GM12878 (cell line): Measurements from ENCODE around the gene TNFSF8. TPM values are rescaled to one million over a fixed set of nuclear protein-coding genes. Genes with fewer than 3 reads are reported as not detected.

Source experiments
- ATAC-seq: fragments of 200-7000 bp; cut with Tn5 transposase; 3 replicates; pipeline ENCODE4 v1.9.1; 2020; ENCODE audit warnings: mild to moderate bottlenecking, moderate library complexity
- BruUV-seq: library from RNA; stranded (reverse); fragments of 400-500 nt; replicated peaks from 2 replicates; lab custom pipeline; 2021; lab: Mats Ljungman, UMichigan
- CTCF ChIA-PET: fragments of 300-600 bp; sonication (Branson Sonifier 250); formaldehyde crosslinking; extraction: SDS; loops from one replicate; lab custom pipeline; 2021; ENCODE audit warnings: inconsistent platforms; lab: Yijun Ruan, JAX
- POLR2A ChIA-PET: fragments of 350-600 bp; formaldehyde crosslinking; extraction: SDS; loops from one replicate; lab custom pipeline; 2021; ENCODE audit warnings: inconsistent platforms; lab: Charles Lee
- RAD21 ChIA-PET: fragments of 300-600 bp; sonication (Branson Sonifier 250); formaldehyde crosslinking; loops from one replicate; lab custom pipeline; 2023; ENCODE audit warnings: antibody characterized with exemption; ENCODE audit not compliant: unreplicated experiment; lab: Charles Lee
- SMC1A ChIA-PET: fragments of 300-600 bp; sonication (Branson Sonifier 250); formaldehyde crosslinking; loops from one replicate; lab custom pipeline; 2023; ENCODE audit not compliant: unreplicated experiment, uncharacterized antibody; lab: Charles Lee
- DNase-seq: peaks from one replicate; pipeline ENCODE4 v3.0.0-alpha.2; 2011; ENCODE audit warnings: low read depth, low spot score
- FAIRE-seq: peaks from 3 replicates; lab custom pipeline; 2011; peaks lifted over from hg19 to GRCh38; lab: Jason Lieb, UNC
- H2AFZ ChIP-seq: 2 replicates; pipeline ENCODE4 v1.6.0; 2011; ENCODE audit warnings: low read depth, low read length, control low read depth; ENCODE audit not compliant: control insufficient read depth
- H3K27ac ChIP-seq: 2 replicates; pipeline ENCODE4 v1.5.1; 2011; ENCODE audit warnings: control low read depth; ENCODE audit not compliant: control insufficient read depth, insufficient read depth
- H3K27me3 ChIP-seq, 2 experiments: replicated peaks in 1 of 2; 2 replicates each; pipeline versions ENCODE4 v1.6.0 to v1.6.1; 2011; ENCODE audit warnings: low read length in 1 of 2; ENCODE audit not compliant: control insufficient read depth in 2 of 2, insufficient read depth in 2 of 2
- H3K36me3 ChIP-seq, 2 experiments: 2 replicates each; pipeline ENCODE4 v1.5.1; 2011; ENCODE audit warnings: low read length in 1 of 2; ENCODE audit not compliant: control insufficient read depth in 2 of 2, insufficient read depth in 2 of 2
- H3K4me1 ChIP-seq: 2 replicates; pipeline ENCODE4 v1.6.1; 2011; ENCODE audit warnings: mild to moderate bottlenecking, low read length, moderate library complexity, mixed read lengths; ENCODE audit not compliant: control insufficient read depth, insufficient read depth
- H3K4me2 ChIP-seq: 2 replicates; pipeline ENCODE4 v1.6.0; 2011; ENCODE audit warnings: control low read depth; ENCODE audit not compliant: control insufficient read depth, insufficient read depth
- H3K4me3 ChIP-seq: fragments of 200-600 bp; sonication (generic); 2 replicates; pipeline ENCODE4 v1.5.1; 2016
- H3K79me2 ChIP-seq: 2 replicates; pipeline ENCODE4 v1.6.0; 2011; ENCODE audit warnings: low read length; ENCODE audit not compliant: control insufficient read depth, insufficient read depth
- H3K9ac ChIP-seq: 2 replicates; pipeline ENCODE4 v1.8.0; 2011; ENCODE audit warnings: low read length, control low read depth, mixed read lengths; ENCODE audit not compliant: control insufficient read depth, insufficient read depth
- H3K9me3 ChIP-seq: replicated peaks from 3 replicates; pipeline ENCODE4 v1.5.1; 2011; ENCODE audit warnings: mild to moderate bottlenecking, low read length; ENCODE audit not compliant: control insufficient read depth, insufficient read depth
- H4K20me1 ChIP-seq: 2 replicates; pipeline ENCODE4 v1.6.0; 2011; ENCODE audit not compliant: control insufficient read depth, insufficient read depth
- BMI1 ChIP-seq: fragments of 450-650 bp; IDR thresholded peaks from 2 replicates; pipeline ENCODE4 v1.6.1; 2016; ENCODE audit warnings: mild to moderate bottlenecking, moderate library complexity, borderline replicate concordance
- CBX3 ChIP-seq: fragments of 200-600 bp; sonication (generic); IDR thresholded peaks from 2 replicates; pipeline ENCODE4 v1.6.1; 2016; ENCODE audit warnings: low read depth, borderline replicate concordance
- CUX1 ChIP-seq: IDR thresholded peaks from 2 replicates; pipeline ENCODE4 v1.6.1; 2012; ENCODE audit warnings: improper control_type of control experiment, low read depth, low read length; ENCODE audit not compliant: insufficient replicate concordance
- E4F1 ChIP-seq: fragments of 450-650 bp; IDR thresholded peaks from 2 replicates; pipeline ENCODE4 v1.6.1; 2018; ENCODE audit warnings: borderline replicate concordance, mild to moderate bottlenecking; ENCODE audit not compliant: partially characterized antibody
- WGBS: methylation state at CpG from one replicate; pipeline ENCODE4 v1.1.6; 2016; ENCODE audit warnings: low lambda C conversion rate; ENCODE audit not compliant: insufficient replicate concordance, insufficient coverage; ENCODE audit errors: missing lambda C conversion rate; 5-methylcytosine and 5-hydroxymethylcytosine counted together
- in situ Hi-C: fragments of 300-500 bp; cut with MboI; formaldehyde crosslinking; loops from 9 replicates; pipeline ENCODE4 v1.14.3; 2018; ENCODE audit warnings: mixed read lengths
- intact Hi-C: fragments of 100-400 bp; cut with micrococcal nuclease; formaldehyde crosslinking; loops from one replicate; pipeline ENCODE4 v1.14.2; 2022; ENCODE audit not compliant: unreplicated experiment
- polyA plus RNA-seq, 11 experiments: library from polyadenylated mRNA; depleted of rRNA in 4 of 11; unstranded in 6 of 11; stranded (reverse) in 5 of 11; fragments of >200 nt; fragmentation: Nextera tagmentation in 4 of 11; fragmentation: Illumina TruSeq in 1 of 11; extraction: Ambion mirVana in 4 of 11; extraction: Trizol in 1 of 11; gene quantifications; 1 replicate in 1 of 11; 2 replicates in 10 of 11; pipeline versions ENCODE4 v1.2.1 to v1.2.3, GENCODE V29; 2011 to 2016; ENCODE audit warnings: inconsistent platforms in 2 of 11, missing spikeins in 2 of 11, low read depth in 1 of 11
- total RNA-seq, 4 experiments: library from RNA; depleted of rRNA in 3 of 4; stranded (reverse); fragments of >200 nt in 3 of 4; fragmentation: Illumina TruSeq in 1 of 4; extraction: Trizol in 1 of 4; gene quantifications; 2 replicates each; pipeline versions ENCODE4 v1.2.1 to v1.2.3, GENCODE V29; 2013 to 2021
- TF ChIP-seq, protein P1 (sequence below): IDR thresholded peaks from 2 replicates; pipeline ENCODE4 v1.6.1; 2011; ENCODE audit warnings: borderline replicate concordance, low read depth, mild to moderate bottlenecking, moderate library complexity, mixed read lengths, low read length; ENCODE audit not compliant: insufficient read depth; ENCODE audit errors: extremely low read length
- TF ChIP-seq, protein P2 (sequence below): IDR thresholded peaks from 2 replicates; pipeline ENCODE4 v1.6.1; 2012; ENCODE audit warnings: low read length, inconsistent platforms

Gene TNFSF8
- total and polyA plus RNA-seq, 10 of the 15 experiments (the other 5 are each of a cell fraction or from before 2014, with no cell fraction given): 0.10 to 0.29 (median 0.15) TPM; not detected in 7

- TF ChIP-seq, protein P1, sequence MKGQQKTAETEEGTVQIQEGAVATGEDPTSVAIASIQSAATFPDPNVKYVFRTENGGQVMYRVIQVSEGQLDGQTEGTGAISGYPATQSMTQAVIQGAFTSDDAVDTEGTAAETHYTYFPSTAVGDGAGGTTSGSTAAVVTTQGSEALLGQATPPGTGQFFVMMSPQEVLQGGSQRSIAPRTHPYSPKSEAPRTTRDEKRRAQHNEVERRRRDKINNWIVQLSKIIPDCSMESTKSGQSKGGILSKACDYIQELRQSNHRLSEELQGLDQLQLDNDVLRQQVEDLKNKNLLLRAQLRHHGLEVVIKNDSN: no peak
- TF ChIP-seq CBX3 (no peak), CUX1 (no peak), BMI1 (no peak), E4F1 (no peak)
- TF ChIP-seq, protein P2, sequence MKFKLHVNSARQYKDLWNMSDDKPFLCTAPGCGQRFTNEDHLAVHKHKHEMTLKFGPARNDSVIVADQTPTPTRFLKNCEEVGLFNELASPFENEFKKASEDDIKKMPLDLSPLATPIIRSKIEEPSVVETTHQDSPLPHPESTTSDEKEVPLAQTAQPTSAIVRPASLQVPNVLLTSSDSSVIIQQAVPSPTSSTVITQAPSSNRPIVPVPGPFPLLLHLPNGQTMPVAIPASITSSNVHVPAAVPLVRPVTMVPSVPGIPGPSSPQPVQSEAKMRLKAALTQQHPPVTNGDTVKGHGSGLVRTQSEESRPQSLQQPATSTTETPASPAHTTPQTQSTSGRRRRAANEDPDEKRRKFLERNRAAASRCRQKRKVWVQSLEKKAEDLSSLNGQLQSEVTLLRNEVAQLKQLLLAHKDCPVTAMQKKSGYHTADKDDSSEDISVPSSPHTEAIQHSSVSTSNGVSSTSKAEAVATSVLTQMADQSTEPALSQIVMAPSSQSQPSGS: no peak
- TF ChIP-seq, all 136 proteins: peak for 0
- ChIA-PET CTCF (no interaction called here), POLR2A (no interaction called here), RAD21 (no interaction called here), SMC1A (no interaction called here)
- H3K4me3 ChIP-seq: no peak overlapping the region
- H3K27ac ChIP-seq: no peak overlapping the region
- no peak overlapping the region for H3K4me2 ChIP-seq
- no peaks in the 10 kb centered on the region for H3K79me2 ChIP-seq
- no peaks in the 10 kb centered on the region for H3K9me3 ChIP-seq
- no TSS peak for BruUV-seq
- H2AFZ ChIP-seq: no peak overlapping the region
- DNase-seq: no peak
- no peak for FAIRE-seq
- H3K4me1 ChIP-seq: no peaks in the 10 kb centered on the region
- no peaks in the 10 kb centered on the region; a peak in 1 of 4 replicates for H3K27me3 ChIP-seq
- in situ Hi-C loops (no loop called here), intact Hi-C loops (no loop called here)
- 35% methylated on average over 3 of the region's 3 CpGs for WGBS
- no peaks in the 10 kb centered on the region for H4K20me1 ChIP-seq
- no peak overlapping the region for H3K9ac ChIP-seq
- H3K36me3 ChIP-seq: no peaks in the 10 kb centered on the region
- no peak for ATAC-seq
These were observed 79.1 kb downstream of the TNFSF8 start for GRCh38 chr9:114851306-114851705.
